ENCODE results near the gene CFAP58.

CFAP58 gene

DNA sequence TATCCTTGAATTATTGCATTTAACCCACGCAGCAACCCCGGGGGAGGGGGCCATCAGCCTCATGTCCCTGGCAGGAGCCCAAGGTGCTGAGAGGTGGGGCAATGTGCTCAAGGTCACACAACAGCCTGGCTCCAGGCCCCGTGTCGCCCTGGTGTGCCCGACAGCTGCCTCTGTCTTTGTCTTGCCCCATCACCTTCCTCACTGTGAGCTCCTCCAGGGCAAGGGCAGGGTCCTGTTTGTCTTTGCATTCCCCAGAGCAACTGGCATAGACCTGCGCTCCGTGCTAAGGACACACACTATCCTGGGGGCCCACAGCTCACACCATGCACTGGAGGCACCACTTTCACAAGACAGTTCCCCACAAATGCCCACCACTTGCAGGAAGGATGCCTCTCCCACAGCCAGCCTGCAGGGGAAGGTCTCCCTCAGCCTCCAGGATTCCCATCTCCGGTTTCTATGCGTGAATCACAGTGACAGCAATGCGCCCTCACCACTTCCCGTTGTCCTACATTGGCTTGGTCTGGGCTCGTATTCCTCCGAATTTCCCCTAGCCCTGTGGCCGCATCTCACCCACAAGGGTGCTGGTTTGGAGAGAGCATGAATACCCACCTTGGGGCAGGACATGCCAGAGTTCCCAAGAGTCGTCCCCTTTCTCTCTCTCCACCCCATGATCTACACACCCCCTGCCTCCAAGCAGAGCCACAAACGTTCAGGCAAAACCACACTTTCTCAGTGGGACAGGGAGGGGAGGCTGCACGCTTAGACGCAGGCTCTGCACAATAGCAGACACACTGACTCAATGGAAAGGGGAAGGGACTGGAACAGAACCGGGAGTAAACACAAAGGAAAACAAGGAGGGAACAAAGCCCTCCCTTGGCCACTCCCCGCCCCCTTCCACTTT lies 25.6 kb upstream of the CFAP58 start:
- no peak overlapping the region for H3K4me3 ChIP-seq (ENCODE audit: low read length)
- TF ChIP-seq ZNF274 (IDR thresholded peaks at IDR 0.05; ENCODE audit: low read depth, low read length) = no peak

DNA sequence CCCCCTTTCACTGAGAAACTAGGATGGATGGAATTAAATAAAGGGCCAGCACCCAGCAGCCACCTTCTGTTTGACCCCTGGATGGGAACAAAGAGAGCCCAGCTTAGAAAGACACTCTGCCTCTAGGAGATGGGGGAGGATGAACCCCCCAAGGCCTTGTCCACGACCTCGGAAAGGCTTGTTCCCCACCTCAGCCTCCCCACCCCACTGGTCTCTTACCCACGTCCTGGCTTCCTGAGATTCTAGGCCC lies 25.1 kb upstream of the CFAP58 start:
- TF ChIP-seq ZNF274 (IDR thresholded peaks at IDR 0.05; ENCODE audit: low read depth, low read length) = no peak
- no peak overlapping the region for H3K4me3 ChIP-seq (ENCODE audit: low read length)

- no peak for TF ChIP-seq ZNF274 (IDR thresholded peaks at IDR 0.05; ENCODE audit: low read depth, low read length)
Observed at GRCh38 chr10:104328896-104329710, 24.5 kb upstream of the CFAP58 start.

GRCh38 chr10:104329735-104330134 lies 23.9 kb upstream of the CFAP58 start:
- H3K4me3 ChIP-seq (ENCODE audit: low read length) = no peak overlapping the region

More at GRCh38 chr10:104328896-104329710, 24.5 kb upstream of the CFAP58 start:
- H3K4me3 ChIP-seq (ENCODE audit: low read length) = no peak overlapping the region

GRCh38 chr10:104330168-104331110 lies 23.2 kb upstream of the CFAP58 start:
- H3K4me3 ChIP-seq (ENCODE audit: low read length) = no peak overlapping the region
- TF ChIP-seq ZNF274 (IDR thresholded peaks at IDR 0.05; ENCODE audit: low read depth, low read length) = no peak

More at GRCh38 chr10:104329735-104330134, 23.9 kb upstream of the CFAP58 start:
- no peak for TF ChIP-seq ZNF274 (IDR thresholded peaks at IDR 0.05; ENCODE audit: low read depth, low read length)

- TF ChIP-seq ZNF274 (IDR thresholded peaks at IDR 0.05; ENCODE audit: low read depth, low read length) = no peak
- no peak overlapping the region for H3K4me3 ChIP-seq (ENCODE audit: low read length)
Observed at GRCh38 chr10:104331208-104331838, 22.3 kb upstream of the CFAP58 start.

DNA sequence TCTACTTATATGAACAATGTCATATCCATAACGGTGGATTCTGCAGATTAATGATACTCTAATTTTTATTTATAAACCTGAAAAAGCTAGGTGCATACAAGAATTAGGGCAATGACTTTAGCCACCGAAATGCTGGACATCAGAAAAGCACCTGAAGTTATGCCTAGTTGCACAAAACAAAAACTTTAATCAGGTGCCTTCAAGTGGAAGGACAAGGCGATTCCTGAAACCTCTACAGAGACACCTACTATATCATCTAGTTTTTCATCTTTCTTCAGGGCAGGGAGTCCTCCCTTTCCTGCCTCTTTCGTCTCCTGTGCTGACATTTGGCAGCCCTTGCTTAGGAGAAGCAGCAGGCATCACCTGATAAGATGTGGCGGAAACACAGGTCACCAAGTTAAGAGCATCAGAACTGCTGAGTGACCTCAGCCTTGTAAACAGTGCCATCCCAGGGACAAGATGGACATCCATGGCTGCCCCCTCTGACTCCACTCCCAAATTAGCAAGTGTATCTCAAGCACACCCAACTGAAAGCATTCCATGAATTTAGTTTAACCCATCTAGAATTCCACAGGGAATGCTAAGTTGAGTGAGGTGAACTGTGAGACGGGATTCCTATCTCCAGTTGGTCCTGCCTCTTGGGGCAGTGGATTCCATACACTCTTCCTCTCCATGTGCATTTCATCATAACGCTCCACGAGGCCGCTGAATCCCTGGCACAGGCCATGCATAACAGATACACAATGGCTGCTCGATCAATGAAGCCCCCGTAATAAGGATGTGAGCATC lies 21.2 kb upstream of the CFAP58 start:
- H3K4me3 ChIP-seq (ENCODE audit: low read length) = no peak overlapping the region
- TF ChIP-seq ZNF274 (IDR thresholded peaks at IDR 0.05; ENCODE audit: low read depth, low read length) = no peak

DNA sequence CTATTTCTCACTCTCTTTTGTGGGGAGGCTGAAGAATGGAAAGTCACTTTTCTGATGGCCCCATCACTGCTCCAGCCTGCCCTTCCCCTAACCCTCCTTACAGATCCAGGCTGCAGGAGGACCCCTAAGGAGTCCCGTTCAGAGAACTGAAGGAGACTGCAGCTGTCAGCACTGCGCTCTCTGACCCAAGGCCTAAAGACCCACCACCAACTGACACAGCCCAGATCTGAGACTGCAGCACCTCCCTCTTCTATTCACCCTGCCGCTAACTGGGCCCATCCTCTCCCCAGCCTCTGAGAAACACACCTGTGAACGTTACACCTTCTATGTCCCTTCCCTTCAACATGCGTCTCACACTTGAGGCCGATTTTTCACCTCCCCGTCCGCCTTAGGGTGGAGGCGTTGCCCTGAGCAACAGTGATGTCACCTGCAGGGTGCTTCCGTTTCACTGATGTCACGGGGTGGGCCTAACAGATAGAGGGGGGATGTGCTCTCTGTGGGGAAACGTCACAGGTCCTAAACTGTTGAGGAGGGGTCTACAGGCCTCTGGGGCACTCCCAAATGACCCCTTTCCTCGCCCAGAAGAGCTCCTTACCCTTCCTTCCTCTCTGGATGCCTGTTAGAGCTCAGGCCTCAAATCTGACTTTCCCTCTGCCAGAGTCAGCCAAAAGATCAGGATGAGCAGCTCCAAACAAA lies 20.5 kb upstream of the CFAP58 start:
- no peak overlapping the region for H3K4me3 ChIP-seq (ENCODE audit: low read length)
- no peak for TF ChIP-seq ZNF274 (IDR thresholded peaks at IDR 0.05; ENCODE audit: low read depth, low read length)

- no peak for TF ChIP-seq ZNF274 (IDR thresholded peaks at IDR 0.05; ENCODE audit: low read depth, low read length)
- H3K4me3 ChIP-seq (ENCODE audit: low read length) = no peak overlapping the region
Observed at GRCh38 chr10:104333728-104334373, 19.8 kb upstream of the CFAP58 start.

DNA sequence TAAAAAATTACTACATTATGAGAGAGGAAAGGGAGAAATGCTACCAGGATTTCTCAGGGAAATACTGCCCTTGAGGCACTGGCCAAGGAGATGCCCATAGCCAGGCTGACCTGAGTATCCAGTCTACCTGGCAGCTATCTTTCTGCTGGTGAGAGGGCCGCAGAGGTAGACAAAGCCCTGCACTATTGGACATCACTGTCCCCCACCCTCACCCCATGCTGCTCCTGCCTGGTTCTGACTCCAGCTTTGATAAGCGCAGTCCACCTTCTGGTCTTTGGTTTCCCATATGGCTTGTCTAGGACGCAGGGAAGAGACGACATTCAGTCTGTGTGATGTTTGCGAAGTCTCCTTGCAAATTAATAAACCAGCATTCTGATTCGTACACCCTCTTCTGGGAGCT lies 19.1 kb upstream of the CFAP58 start:
- TF ChIP-seq ZNF274 (IDR thresholded peaks at IDR 0.05; ENCODE audit: low read depth, low read length) = no peak
- H3K4me3 ChIP-seq (ENCODE audit: low read length) = no peak overlapping the region

DNA sequence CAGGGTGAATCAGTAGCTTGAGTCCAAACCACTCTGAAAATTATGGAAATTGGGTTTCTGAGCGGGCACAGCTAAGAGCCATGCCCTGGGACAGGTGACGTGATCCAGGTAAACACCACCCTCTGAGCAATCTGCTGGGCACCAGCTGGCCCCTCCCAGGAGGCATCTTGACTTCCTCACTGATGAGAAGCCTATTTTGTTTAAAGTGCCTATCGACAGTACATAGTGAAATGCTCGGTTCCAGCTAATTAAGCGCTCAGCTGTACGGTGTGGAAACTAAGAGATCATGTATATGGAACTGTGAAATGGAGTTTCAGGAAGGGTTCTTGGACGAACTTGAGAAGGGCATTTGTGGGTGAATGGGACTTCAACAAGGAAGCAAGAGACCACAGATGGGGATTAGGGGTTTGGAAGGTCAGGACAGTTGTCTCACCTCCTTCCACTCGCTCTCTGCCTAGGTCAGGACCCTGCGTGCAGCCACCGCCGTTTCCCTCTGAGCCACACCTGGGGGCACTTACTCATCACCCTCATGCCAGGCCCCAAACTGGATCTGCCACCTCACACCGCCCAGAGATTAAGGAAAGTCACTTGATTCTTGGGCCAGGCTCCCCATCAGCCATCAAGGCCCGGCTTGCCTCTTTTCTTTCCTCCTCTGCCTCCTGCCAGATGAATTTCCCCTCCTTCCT lies 18.5 kb upstream of the CFAP58 start:
- no peak for TF ChIP-seq ZNF274 (IDR thresholded peaks at IDR 0.05; ENCODE audit: low read depth, low read length)
- no peak overlapping the region for H3K4me3 ChIP-seq (ENCODE audit: low read length)

All from GM08714 (cell line).